Parathyroid adenoma (tissue), 2 donors: ENCODE results near the gene DCHS1.
"Not testable (repeated sequence)": the region's sequence is repeated elsewhere in the genome, so short reads cannot be mapped to it uniquely, and the experiment has no call there.

ENCODE experiments used
- H2AFZ ChIP-seq: fragments of 300-600 bp; sonication (generic); one replicate; pipeline ENCODE4 v1.7.0; 2017; ENCODE audit warnings: antibody characterized with exemption, mild to moderate bottlenecking
- H3K27ac ChIP-seq: fragments of 300-600 bp; sonication (generic); one replicate; pipeline ENCODE4 v1.7.0; 2017
- H3K27me3 ChIP-seq: fragments of 300-600 bp; sonication (generic); one replicate; pipeline ENCODE4 v1.7.0; 2017; ENCODE audit warnings: low read length; ENCODE audit not compliant: control insufficient read depth, insufficient read depth
- H3K36me3 ChIP-seq: fragments of 300-600 bp; sonication (generic); one replicate; pipeline ENCODE4 v1.7.0; 2017; ENCODE audit warnings: low read length; ENCODE audit not compliant: control insufficient read depth, insufficient read depth
- H3K4me1 ChIP-seq: fragments of 300-600 bp; sonication (generic); one replicate; pipeline ENCODE4 v1.7.0; 2017; ENCODE audit warnings: control low read depth
- H3K4me2 ChIP-seq: fragments of 300-600 bp; sonication (generic); one replicate; pipeline ENCODE4 v1.7.0; 2017; ENCODE audit warnings: low read length
- H3K4me3 ChIP-seq: fragments of 300-600 bp; sonication (generic); one replicate; pipeline ENCODE4 v1.7.0; 2017; ENCODE audit warnings: low read depth, low read length
- H3K79me2 ChIP-seq: fragments of 300-600 bp; sonication (generic); one replicate; pipeline ENCODE4 v1.7.0; 2017; ENCODE audit warnings: control low read depth
- H3K9ac ChIP-seq: fragments of 300-600 bp; sonication (generic); one replicate; pipeline ENCODE4 v1.7.0; 2017; ENCODE audit warnings: mild to moderate bottlenecking
- H3K9me3 ChIP-seq: fragments of 300-600 bp; sonication (generic); one replicate; pipeline ENCODE4 v1.7.0; 2017; ENCODE audit warnings: low read length; ENCODE audit not compliant: control insufficient read depth
- TF ChIP-seq, protein P1 (sequence below): fragments of 300-600 bp; sonication (generic); IDR thresholded peaks from one replicate; pipeline ENCODE4 v1.7.0; 2017; ENCODE audit warnings: antibody characterized with exemption, mild to moderate bottlenecking
- donor health status: primary hyperparathyroidism.

DCHS1 gene

DNA sequence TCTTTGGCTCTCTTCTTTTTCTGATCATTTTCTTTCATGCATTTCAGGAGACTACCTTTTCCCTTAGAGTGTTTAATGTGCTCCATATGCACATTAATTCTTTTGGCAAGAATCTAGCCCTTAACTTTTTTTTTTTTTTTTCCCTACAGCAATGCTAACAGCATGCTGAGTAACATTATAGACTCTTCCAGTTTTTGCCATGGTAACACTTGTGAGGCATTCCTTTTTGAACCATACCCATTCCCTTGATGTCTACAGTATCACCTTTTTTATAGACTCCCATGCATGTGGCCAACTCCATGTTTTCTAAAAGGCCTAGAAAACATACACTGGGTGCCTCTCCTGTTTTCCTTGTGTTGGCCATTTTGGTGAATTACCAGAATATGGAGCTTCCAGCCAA lies 30.4 kb upstream of the DCHS1 start:
- TF ChIP-seq, protein P1, sequence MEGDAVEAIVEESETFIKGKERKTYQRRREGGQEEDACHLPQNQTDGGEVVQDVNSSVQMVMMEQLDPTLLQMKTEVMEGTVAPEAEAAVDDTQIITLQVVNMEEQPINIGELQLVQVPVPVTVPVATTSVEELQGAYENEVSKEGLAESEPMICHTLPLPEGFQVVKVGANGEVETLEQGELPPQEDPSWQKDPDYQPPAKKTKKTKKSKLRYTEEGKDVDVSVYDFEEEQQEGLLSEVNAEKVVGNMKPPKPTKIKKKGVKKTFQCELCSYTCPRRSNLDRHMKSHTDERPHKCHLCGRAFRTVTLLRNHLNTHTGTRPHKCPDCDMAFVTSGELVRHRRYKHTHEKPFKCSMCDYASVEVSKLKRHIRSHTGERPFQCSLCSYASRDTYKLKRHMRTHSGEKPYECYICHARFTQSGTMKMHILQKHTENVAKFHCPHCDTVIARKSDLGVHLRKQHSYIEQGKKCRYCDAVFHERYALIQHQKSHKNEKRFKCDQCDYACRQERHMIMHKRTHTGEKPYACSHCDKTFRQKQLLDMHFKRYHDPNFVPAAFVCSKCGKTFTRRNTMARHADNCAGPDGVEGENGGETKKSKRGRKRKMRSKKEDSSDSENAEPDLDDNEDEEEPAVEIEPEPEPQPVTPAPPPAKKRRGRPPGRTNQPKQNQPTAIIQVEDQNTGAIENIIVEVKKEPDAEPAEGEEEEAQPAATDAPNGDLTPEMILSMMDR, result no peak
- no peak overlapping the region for H3K9ac ChIP-seq
- no peak overlapping the region for H3K27ac ChIP-seq
- H2AFZ ChIP-seq, result no peak overlapping the region
- no peak overlapping the region for H3K4me2 ChIP-seq
- no peaks in the 10 kb centered on the region for H3K36me3 ChIP-seq
- no peak overlapping the region for H3K4me3 ChIP-seq
- H3K4me1 ChIP-seq, result no peaks in the 10 kb centered on the region
- H3K79me2 ChIP-seq, result no peaks in the 10 kb centered on the region
- H3K9me3 ChIP-seq, result no peaks in the 10 kb centered on the region
- no peaks in the 10 kb centered on the region for H3K27me3 ChIP-seq

DNA sequence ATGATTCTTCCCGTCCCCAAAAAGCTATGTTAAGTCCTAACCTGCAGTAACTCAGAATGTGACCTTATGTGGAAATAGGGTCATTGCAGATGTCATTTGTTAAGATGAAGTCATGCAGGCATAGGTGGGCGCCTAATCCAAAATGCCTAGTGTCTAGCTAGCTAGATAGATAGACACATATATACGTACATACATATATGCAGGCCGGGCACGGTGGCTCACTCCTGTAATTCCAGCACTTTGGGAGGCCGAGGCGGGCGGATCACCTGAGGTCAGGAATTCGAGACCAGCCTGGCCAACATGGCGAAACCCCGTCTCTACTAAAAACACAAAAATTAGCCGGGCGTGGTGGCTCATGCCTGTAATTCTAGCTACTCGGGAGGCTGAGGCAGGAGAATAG lies 28.5 kb upstream of the DCHS1 start:
- H3K36me3 ChIP-seq, H3K9me3 ChIP-seq, H3K4me1 ChIP-seq, H3K27ac ChIP-seq, H3K27me3 ChIP-seq, H3K9ac ChIP-seq, H3K79me2 ChIP-seq: not testable (repeated sequence)
- peak overlapping the region; percentile 58 for H3K4me2 ChIP-seq
- peak overlapping the region; percentile 89 for H2AFZ ChIP-seq
- H3K4me3 ChIP-seq, result peak overlapping the region; percentile 88

DNA sequence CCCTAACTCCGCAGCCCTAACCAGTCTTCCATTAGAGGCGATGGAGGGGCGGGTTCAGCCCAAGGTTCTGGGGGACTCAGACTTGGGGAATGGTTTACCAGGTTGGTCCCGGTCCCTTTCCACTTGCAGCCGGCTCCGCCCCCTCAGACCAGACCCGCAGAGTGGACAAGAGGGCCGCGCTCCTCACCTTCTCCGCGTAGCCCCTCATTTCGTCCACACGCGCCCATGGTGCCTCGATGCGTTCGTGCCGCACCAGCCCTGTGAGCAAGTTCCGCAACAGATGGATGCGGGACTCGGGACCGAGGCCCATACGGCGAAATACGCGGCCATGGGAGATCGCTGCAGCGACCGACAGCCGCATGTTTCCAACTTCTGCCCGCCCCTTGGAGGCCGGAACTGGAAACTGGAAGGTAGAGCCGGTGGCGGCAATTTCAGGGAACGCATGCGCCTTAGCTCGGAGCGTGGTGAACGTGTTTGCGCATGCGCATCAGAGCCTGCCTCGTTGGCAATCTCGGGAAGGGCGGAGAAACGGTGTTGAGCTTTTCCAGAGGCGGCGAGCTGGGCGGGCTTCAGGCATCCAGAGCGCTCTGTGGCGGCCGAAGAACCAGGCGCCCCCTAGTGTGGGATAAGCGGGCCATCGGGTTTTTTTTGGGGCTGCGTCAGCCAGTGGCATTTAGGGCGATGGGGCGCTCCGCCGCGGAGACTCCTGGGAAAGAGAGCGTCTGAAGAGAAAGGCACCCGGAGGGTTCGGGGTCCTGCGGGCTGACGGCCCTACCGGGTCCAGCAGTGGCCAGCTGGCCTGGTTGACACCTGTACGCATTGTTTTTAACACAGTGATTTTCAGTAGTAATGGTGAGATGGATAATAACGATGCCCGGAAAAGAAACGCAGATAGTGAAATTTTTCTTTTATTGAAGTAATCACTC lies 27.6 kb upstream of the DCHS1 start, which contains the start of gene MRPL17:
Gene MRPL17, minus strand, starts transcription at position 405 of the 926 bp plus-strand sequence. Its CDS starts 44 bp downstream, at position 361.
- peak within 1 kb of the TSS; percentile 79 for H3K27ac ChIP-seq
- no peaks in the 10 kb centered on the region for H3K4me1 ChIP-seq
- H3K4me2 ChIP-seq, result peak within 1 kb of the TSS; percentile 90
- peak within 1 kb of the TSS; percentile 14 for H3K9ac ChIP-seq
- no peaks in the 10 kb centered on the region for H3K9me3 ChIP-seq
- TF ChIP-seq, protein P1, result peak; percentile 70
- peak within 1 kb of the TSS; percentile 88 for H3K4me3 ChIP-seq
- H2AFZ ChIP-seq, result peak within 1 kb of the TSS; percentile 89
- H3K36me3 ChIP-seq, result no peaks in the 10 kb centered on the region
- H3K79me2 ChIP-seq, result no peaks in the 10 kb centered on the region
- H3K27me3 ChIP-seq, result no peaks in the 10 kb centered on the region

DNA sequence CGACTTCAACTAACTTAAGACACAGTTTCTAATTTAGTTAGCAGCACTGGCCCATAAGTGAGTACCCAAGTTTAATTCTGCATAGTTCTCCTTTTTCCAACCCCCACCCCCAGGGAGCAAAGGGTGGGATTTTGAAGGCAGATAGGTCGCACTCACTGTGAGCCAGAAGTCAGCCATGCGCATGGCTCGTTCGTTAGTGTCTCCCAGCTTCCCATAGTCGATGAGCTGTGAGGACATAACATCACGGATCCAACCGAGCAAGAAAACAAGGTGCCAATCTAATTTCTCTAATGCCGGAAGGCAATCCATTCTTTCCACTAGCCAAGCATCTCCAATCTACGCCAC lies 27.0 kb upstream of the DCHS1 start:
- Histone ChIP-seq H3K36me3 (no peaks in the 10 kb centered on the region), H3K9me3 (no peaks in the 10 kb centered on the region), H3K79me2 (no peaks in the 10 kb centered on the region), H3K4me2 (peak overlapping the region; percentile 90), H3K4me3 (peak overlapping the region; percentile 88), H3K9ac (no peak overlapping the region), H3K27me3 (no peaks in the 10 kb centered on the region), H2AFZ (peak overlapping the region; percentile 89), H3K4me1 (no peaks in the 10 kb centered on the region), H3K27ac (peak overlapping the region; percentile 79)
- TF ChIP-seq, protein P1, result no peak

DNA sequence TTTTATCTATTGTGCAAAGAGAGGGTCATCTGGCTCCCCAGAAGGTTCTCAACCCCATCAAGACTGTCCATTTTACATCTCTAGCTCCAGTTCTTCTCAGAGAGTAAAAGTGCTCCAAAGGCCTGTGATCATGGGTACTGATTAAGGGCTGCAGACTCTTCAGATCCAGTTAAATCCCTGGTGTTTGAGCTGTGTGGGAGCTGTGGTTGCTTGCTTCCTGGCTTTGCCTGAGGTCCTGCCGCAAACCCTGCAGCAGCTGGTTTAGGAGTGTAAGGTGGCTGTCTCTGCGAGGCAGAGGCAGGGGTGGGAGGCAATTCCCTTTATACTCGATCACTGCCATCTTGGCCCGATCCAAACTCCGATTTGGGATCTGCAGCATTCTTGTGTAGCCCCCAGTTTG lies 26.3 kb upstream of the DCHS1 start:
- Histone ChIP-seq H3K9me3 (no peaks in the 10 kb centered on the region), H3K4me2 (no peak overlapping the region), H3K27ac (no peak overlapping the region), H3K27me3 (no peaks in the 10 kb centered on the region), H3K4me1 (no peaks in the 10 kb centered on the region), H3K36me3 (no peaks in the 10 kb centered on the region), H3K9ac (no peak overlapping the region), H2AFZ (no peak overlapping the region), H3K4me3 (peak overlapping the region; percentile 88), H3K79me2 (no peaks in the 10 kb centered on the region)
- TF ChIP-seq, protein P1, result no peak
